ENCODE data around the gene RELB.
"Not testable (repeated sequence)": the region's sequence is repeated elsewhere in the genome, so short reads cannot be mapped to it uniquely, and the experiment has no call there.

DNA sequence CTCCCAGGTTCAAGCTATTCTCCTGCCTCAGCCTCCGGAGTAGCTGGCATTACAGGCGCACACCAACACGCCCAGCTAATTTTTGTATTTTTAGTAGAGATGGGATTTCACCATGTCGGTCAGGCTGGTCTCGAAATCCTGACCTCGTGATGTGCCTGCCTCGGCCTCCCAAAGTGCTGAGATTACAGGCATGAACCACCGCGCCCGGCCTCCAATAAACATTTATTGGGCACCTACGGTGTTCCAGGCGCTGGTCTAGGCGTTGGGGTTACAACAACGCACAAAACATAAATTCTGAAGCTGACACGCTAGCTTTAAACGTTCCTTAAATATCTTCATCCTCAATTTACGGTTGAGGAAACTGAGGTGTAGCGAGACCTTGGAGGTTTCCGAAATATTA, 599 bp upstream of the RELB start:
- TF ChIP-seq, protein P1, sequence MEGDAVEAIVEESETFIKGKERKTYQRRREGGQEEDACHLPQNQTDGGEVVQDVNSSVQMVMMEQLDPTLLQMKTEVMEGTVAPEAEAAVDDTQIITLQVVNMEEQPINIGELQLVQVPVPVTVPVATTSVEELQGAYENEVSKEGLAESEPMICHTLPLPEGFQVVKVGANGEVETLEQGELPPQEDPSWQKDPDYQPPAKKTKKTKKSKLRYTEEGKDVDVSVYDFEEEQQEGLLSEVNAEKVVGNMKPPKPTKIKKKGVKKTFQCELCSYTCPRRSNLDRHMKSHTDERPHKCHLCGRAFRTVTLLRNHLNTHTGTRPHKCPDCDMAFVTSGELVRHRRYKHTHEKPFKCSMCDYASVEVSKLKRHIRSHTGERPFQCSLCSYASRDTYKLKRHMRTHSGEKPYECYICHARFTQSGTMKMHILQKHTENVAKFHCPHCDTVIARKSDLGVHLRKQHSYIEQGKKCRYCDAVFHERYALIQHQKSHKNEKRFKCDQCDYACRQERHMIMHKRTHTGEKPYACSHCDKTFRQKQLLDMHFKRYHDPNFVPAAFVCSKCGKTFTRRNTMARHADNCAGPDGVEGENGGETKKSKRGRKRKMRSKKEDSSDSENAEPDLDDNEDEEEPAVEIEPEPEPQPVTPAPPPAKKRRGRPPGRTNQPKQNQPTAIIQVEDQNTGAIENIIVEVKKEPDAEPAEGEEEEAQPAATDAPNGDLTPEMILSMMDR (IDR thresholded peaks at IDR 0.05; ENCODE audit: borderline replicate concordance, extremely low read depth, low read length, poor library complexity, severe bottlenecking): not testable (repeated sequence)
- not testable (repeated sequence) for TF ChIP-seq EZH2 (IDR thresholded peaks at IDR 0.05; ENCODE audit: borderline replicate concordance, low read depth, low read length, severe bottlenecking)
